Hepatocyte (in vitro differentiated cells): ENCODE data around the gene SLC6A1.

Experiments used
- CTCF ChIP-seq: fragments of 200-600 bp; sonication (generic); IDR thresholded peaks from 2 replicates; pipeline ENCODE4 v1.5.1; 2016; ENCODE audit warnings: antibody characterized with exemption, mild to moderate bottlenecking; ENCODE audit not compliant: poor library complexity
- EZH2 ChIP-seq: fragments of 200-600 bp; sonication (generic); IDR thresholded peaks from 2 replicates; pipeline ENCODE4 v1.6.1; 2016; ENCODE audit warnings: antibody characterized with exemption, mild to moderate bottlenecking, borderline replicate concordance
- EZH2phosphoT487 ChIP-seq: fragments of 200-600 bp; sonication (generic); IDR thresholded peaks from one replicate; pipeline ENCODE4 v1.6.1; 2018; ENCODE audit warnings: antibody characterized with exemption, mild to moderate bottlenecking, low read depth, moderate library complexity; ENCODE audit not compliant: unreplicated experiment, severe bottlenecking

GRCh38 chr3:11057655-11058054 lies 65.1 kb downstream of the SLC6A1 start:
- TF ChIP-seq CTCF = no peak
- no peak for TF ChIP-seq EZH2
- TF ChIP-seq EZH2phosphoT487 = no peak
